Lower leg skin (tissue), 3 donors: ENCODE data around the gene CRACR2A.

Source experiments
- POLR2A ChIP-seq, 2 donors: fragments of 450-650 bp; IDR thresholded peaks; one replicate each; pipeline ENCODE4 v1.6.1; 2016 to 2017; ENCODE audit warnings: antibody characterized with exemption in 2 of 2, mild to moderate bottlenecking in 1 of 2, moderate library complexity in 1 of 2
- TF ChIP-seq, protein P1 (sequence below), 3 donors: fragments of 450-650 bp; IDR thresholded peaks; one replicate each; pipeline ENCODE4 v1.5.1; 2016; ENCODE audit warnings: antibody characterized with exemption in 3 of 3, mild to moderate bottlenecking in 3 of 3, moderate library complexity in 2 of 3

DNA sequence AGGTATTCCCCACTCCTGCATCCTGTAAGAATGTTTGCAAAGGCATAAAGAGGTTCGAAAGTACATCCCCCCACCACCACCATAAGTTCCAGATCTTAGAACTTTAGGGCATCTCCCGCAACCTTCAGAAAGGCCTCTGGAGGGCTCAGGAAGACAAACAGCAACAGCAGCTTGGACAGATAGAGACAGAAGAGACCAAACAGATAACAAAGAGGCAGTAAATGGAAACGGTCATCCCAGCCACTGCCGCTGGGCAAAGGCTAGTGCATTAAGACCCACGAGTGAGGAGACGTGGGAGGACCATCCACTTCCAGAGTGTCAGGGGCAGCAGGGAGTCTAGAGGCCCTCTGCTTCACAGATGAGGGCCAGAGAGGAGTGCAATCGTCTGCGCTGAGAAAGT is 124.3 kb downstream of the CRACR2A start:
- TF ChIP-seq, protein P1, sequence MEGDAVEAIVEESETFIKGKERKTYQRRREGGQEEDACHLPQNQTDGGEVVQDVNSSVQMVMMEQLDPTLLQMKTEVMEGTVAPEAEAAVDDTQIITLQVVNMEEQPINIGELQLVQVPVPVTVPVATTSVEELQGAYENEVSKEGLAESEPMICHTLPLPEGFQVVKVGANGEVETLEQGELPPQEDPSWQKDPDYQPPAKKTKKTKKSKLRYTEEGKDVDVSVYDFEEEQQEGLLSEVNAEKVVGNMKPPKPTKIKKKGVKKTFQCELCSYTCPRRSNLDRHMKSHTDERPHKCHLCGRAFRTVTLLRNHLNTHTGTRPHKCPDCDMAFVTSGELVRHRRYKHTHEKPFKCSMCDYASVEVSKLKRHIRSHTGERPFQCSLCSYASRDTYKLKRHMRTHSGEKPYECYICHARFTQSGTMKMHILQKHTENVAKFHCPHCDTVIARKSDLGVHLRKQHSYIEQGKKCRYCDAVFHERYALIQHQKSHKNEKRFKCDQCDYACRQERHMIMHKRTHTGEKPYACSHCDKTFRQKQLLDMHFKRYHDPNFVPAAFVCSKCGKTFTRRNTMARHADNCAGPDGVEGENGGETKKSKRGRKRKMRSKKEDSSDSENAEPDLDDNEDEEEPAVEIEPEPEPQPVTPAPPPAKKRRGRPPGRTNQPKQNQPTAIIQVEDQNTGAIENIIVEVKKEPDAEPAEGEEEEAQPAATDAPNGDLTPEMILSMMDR (IDR thresholded peaks at IDR 0.05): no peak
- no peak for TF ChIP-seq POLR2A (IDR thresholded peaks at IDR 0.05)
